Activated naive CD4-positive, alpha-beta T cell treated with anti-CD3 and anti-CD28 coated beads for 36 hours (primary cell): ENCODE results near the gene TPPP2. TPM values are rescaled to one million over a fixed set of nuclear protein-coding genes. Genes with fewer than 3 reads are reported as not detected.
"Not testable (repeated sequence)": the region's sequence is repeated elsewhere in the genome, so short reads cannot be mapped to it uniquely, and the experiment has no call there.

Experiments
- CTCF ChIA-PET: fragments of 350-600 bp; sonication (Branson Sonifier 250); formaldehyde crosslinking; loops from one replicate; lab custom pipeline; 2021; ENCODE audit warnings: antibody characterized with exemption; lab: Charles Lee
- DNase-seq: peaks from one replicate; pipeline ENCODE4 v3.0.0-alpha.2; 2020
- H3K27ac Mint-ChIP-seq: one replicate; pipeline ENCODE4 v1.8.0; 2021; ENCODE audit warnings: mild to moderate bottlenecking, mixed read lengths
- H3K27me3 Mint-ChIP-seq: one replicate; pipeline ENCODE4 v1.8.0; 2021; ENCODE audit warnings: low read depth, mixed read lengths
- H3K36me3 Mint-ChIP-seq: one replicate; pipeline ENCODE4 v1.8.0; 2021; ENCODE audit warnings: low read depth, mixed read lengths
- H3K4me1 Mint-ChIP-seq: one replicate; pipeline ENCODE4 v1.8.0; 2021; ENCODE audit warnings: low read depth, mixed read lengths
- H3K4me3 Mint-ChIP-seq: one replicate; pipeline ENCODE4 v1.8.0; 2021; ENCODE audit warnings: mild to moderate bottlenecking, moderate library complexity, mixed read lengths
- H3K9me3 Mint-ChIP-seq: one replicate; pipeline ENCODE4 v1.8.0; 2021; ENCODE audit warnings: mixed read lengths
- intact Hi-C: fragments of 100-400 bp; cut with micrococcal nuclease; formaldehyde crosslinking; loops from one replicate; pipeline ENCODE4 v1.15.1; 2023
- total RNA-seq, 2 experiments: library from RNA; stranded (reverse); gene quantifications; one replicate each; pipeline ENCODE4 v1.2.3, GENCODE V29; 2021

The TPPP2 gene
- not detected for total RNA-seq

GRCh38 chr14:21029917-21030316 is at the start of gene TPPP2:
Gene TPPP2, plus strand, starts transcription at chr14:21030217. Its CDS starts 365 bp downstream, at chr14:21030582.
- Mint-ChIP-seq H3K9me3 (no peaks in the 10 kb centered on the region), H3K36me3 (no peaks in the 10 kb centered on the region), H3K27ac (no peak within 1 kb of the TSS), H3K4me3 (no peak within 1 kb of the TSS), H3K4me1 (no peaks in the 10 kb centered on the region), H3K27me3 (no peaks in the 10 kb centered on the region)
- DNase-seq, result no peak
- CTCF ChIA-PET, result interaction anchor here (0.8 to 7.4 kb wide), 2 partner anchors 16 to 63 kb away, joined by 3 to 68 read pairs; no protein-coding TSS in a partner anchor
- intact Hi-C loops, result no loop called here

GRCh38 chr14:20980906-20981305 is 49.1 kb upstream of the TPPP2 start:
- intact Hi-C loops, result no loop called here
- no peaks in the 10 kb centered on the region for H3K27me3 Mint-ChIP-seq
- CTCF ChIA-PET, result interaction anchor here (0.6 to 5.2 kb wide), 6 partner anchors 9 to 576 kb away, joined by 3 to 40 read pairs (median 4); no protein-coding TSS in a partner anchor
- no peak overlapping the region for H3K4me3 Mint-ChIP-seq
- no peaks in the 10 kb centered on the region for H3K36me3 Mint-ChIP-seq
- DNase-seq, result no peak
- H3K9me3 Mint-ChIP-seq, result no peaks in the 10 kb centered on the region
- no peaks in the 10 kb centered on the region for H3K4me1 Mint-ChIP-seq
- no peak overlapping the region for H3K27ac Mint-ChIP-seq

- Mint-ChIP-seq H3K9me3 (no peaks in the 10 kb centered on the region), H3K4me3 (no peak overlapping the region), H3K36me3 (no peaks in the 10 kb centered on the region), H3K4me1 (no peaks in the 10 kb centered on the region), H3K27me3 (no peaks in the 10 kb centered on the region), H3K27ac (no peak overlapping the region)
- CTCF ChIA-PET, result interaction anchor here (1.0 to 5.2 kb wide), 4 partner anchors 11 to 110 kb away, joined by 3 to 40 read pairs (median 4); no protein-coding TSS in a partner anchor
- intact Hi-C loops, result no loop called here
- no peak for DNase-seq
These were observed 47.2 kb upstream of the TPPP2 start for GRCh38 chr14:20982646-20983369.

GRCh38 chr14:20985650-20986049 is 44.4 kb upstream of the TPPP2 start:
- H3K9me3 Mint-ChIP-seq, intact Hi-C loops, H3K27ac Mint-ChIP-seq, H3K4me3 Mint-ChIP-seq, H3K4me1 Mint-ChIP-seq, DNase-seq, H3K27me3 Mint-ChIP-seq, H3K36me3 Mint-ChIP-seq: not testable (repeated sequence)
- CTCF ChIA-PET, result interaction anchor here (0.7 to 1.3 kb wide), 5 partner anchors 13 to 116 kb away, joined by 3 to 8 read pairs (median 3); no protein-coding TSS in a partner anchor

- Mint-ChIP-seq H3K4me1 (peaks cover 13% of the 10 kb centered on the region), H3K36me3 (peaks cover 5% of the 10 kb centered on the region), H3K9me3 (no peaks in the 10 kb centered on the region), H3K4me3 (no peak overlapping the region), H3K27ac (no peak overlapping the region), H3K27me3 (no peaks in the 10 kb centered on the region)
- intact Hi-C loops, result no loop called here
- no peak for DNase-seq
- CTCF ChIA-PET, result no interaction called here
These were observed 43.2 kb upstream of the TPPP2 start for GRCh38 chr14:20986811-20987210.

GRCh38 chr14:20988717-20989470 is 41.1 kb upstream of the TPPP2 start:
- peak overlapping the region; percentile 59 for H3K27ac Mint-ChIP-seq
- intact Hi-C loops, result loop anchor here (1.0 kb wide), 6 partner anchors 18 to 487 kb away; partner anchors contain the start of genes NDRG2 and RAB2B
- H3K4me3 Mint-ChIP-seq, result peak overlapping the region; percentile 50

GRCh38 chr14:20989471-20989786 is 40.6 kb upstream of the TPPP2 start:
- H3K9me3 Mint-ChIP-seq, result no peaks in the 10 kb centered on the region
- H3K4me3 Mint-ChIP-seq, result peak overlapping the region; percentile 86
- H3K4me1 Mint-ChIP-seq, result peaks cover 19% of the 10 kb centered on the region
- peak overlapping the region; percentile 86 for H3K27ac Mint-ChIP-seq
- no peaks in the 10 kb centered on the region for H3K27me3 Mint-ChIP-seq
- CTCF ChIA-PET, result interaction anchor here (1.9 to 2.7 kb wide), 2 partner anchors 19 to 26 kb away, joined by 6 to 10 read pairs; no protein-coding TSS in a partner anchor
- peaks cover 19% of the 10 kb centered on the region for H3K36me3 Mint-ChIP-seq
- intact Hi-C loops, result loop anchor here (1.0 kb wide), 6 partner anchors 18 to 487 kb away; partner anchors contain the start of genes NDRG2 and RAB2B
- DNase-seq, result no peak

More at GRCh38 chr14:20988717-20989470, 41.1 kb upstream of the TPPP2 start:
- Mint-ChIP-seq H3K27me3 (no peaks in the 10 kb centered on the region), H3K4me1 (peaks cover 19% of the 10 kb centered on the region), H3K9me3 (no peaks in the 10 kb centered on the region), H3K36me3 (peaks cover 16% of the 10 kb centered on the region)
- no peak for DNase-seq
- CTCF ChIA-PET, result interaction anchor here (1.9 to 2.7 kb wide), 2 partner anchors 18 to 26 kb away, joined by 6 to 10 read pairs; no protein-coding TSS in a partner anchor

- no peaks in the 10 kb centered on the region for H3K27me3 Mint-ChIP-seq
- peaks cover 19% of the 10 kb centered on the region for H3K4me1 Mint-ChIP-seq
- H3K9me3 Mint-ChIP-seq, result no peaks in the 10 kb centered on the region
- H3K36me3 Mint-ChIP-seq, result peaks cover 22% of the 10 kb centered on the region
- peak within 1 kb of the TSS; percentile 86 for H3K4me3 Mint-ChIP-seq
- H3K27ac Mint-ChIP-seq, result peak within 1 kb of the TSS; percentile 86
- intact Hi-C loops, result loop anchor here (1.0 kb wide), 6 partner anchors 19 to 486 kb away; partner anchors contain the start of genes NDRG2 and RAB2B
- CTCF ChIA-PET, result interaction anchor here (2.7 to 10.4 kb wide), 2 partner anchors 19 to 25 kb away, joined by 10 to 95 read pairs; no protein-coding TSS in a partner anchor
- DNase-seq, result peak; percentile 94
These were observed 40.0 kb upstream of the TPPP2 start, which contains the start of gene METTL17 for GRCh38 chr14:20989787-20990600. Gene METTL17, plus strand, starts transcription at chr14:20989980. Its CDS starts 23 bp downstream, at chr14:20990003.

- no peaks in the 10 kb centered on the region for H3K9me3 Mint-ChIP-seq
- no peak for DNase-seq
- peaks cover 28% of the 10 kb centered on the region for H3K4me1 Mint-ChIP-seq
- no peak overlapping the region for H3K27ac Mint-ChIP-seq
- no peaks in the 10 kb centered on the region for H3K27me3 Mint-ChIP-seq
- CTCF ChIA-PET, result interaction anchor here (0.5 to 10.4 kb wide), 4 partner anchors 9 to 96 kb away, joined by 3 to 95 read pairs (median 8); no protein-coding TSS in a partner anchor
- no peak overlapping the region for H3K4me3 Mint-ChIP-seq
- H3K36me3 Mint-ChIP-seq, result peaks cover 32% of the 10 kb centered on the region
- intact Hi-C loops, result no loop called here
These were observed 33.5 kb upstream of the TPPP2 start for GRCh38 chr14:20996521-20996920.

- no peak overlapping the region for H3K27ac Mint-ChIP-seq
- no peaks in the 10 kb centered on the region for H3K27me3 Mint-ChIP-seq
- H3K4me3 Mint-ChIP-seq, result no peak overlapping the region
- intact Hi-C loops, result no loop called here
- CTCF ChIA-PET, result interaction anchor here (0.5 to 10.4 kb wide), 7 partner anchors 8 to 96 kb away, joined by 3 to 95 read pairs (median 6); no protein-coding TSS in a partner anchor
- no peak for DNase-seq
- peaks cover 26% of the 10 kb centered on the region for H3K36me3 Mint-ChIP-seq
- no peaks in the 10 kb centered on the region for H3K9me3 Mint-ChIP-seq
- H3K4me1 Mint-ChIP-seq, result peaks cover 22% of the 10 kb centered on the region
These were observed 32.9 kb upstream of the TPPP2 start for GRCh38 chr14:20997115-20997514.

- CTCF ChIA-PET, result interaction anchor here (0.6 to 10.4 kb wide), 6 partner anchors 8 to 95 kb away, joined by 3 to 95 read pairs (median 7); no protein-coding TSS in a partner anchor
These were observed 32.5 kb upstream of the TPPP2 start for GRCh38 chr14:20997564-20997963.

More at GRCh38 chr14:20997564-20997963, 32.5 kb upstream of the TPPP2 start:
- no peaks in the 10 kb centered on the region for H3K27me3 Mint-ChIP-seq
- peaks cover 20% of the 10 kb centered on the region for H3K4me1 Mint-ChIP-seq
- DNase-seq, result no peak
- H3K9me3 Mint-ChIP-seq, result no peaks in the 10 kb centered on the region
- no peak overlapping the region for H3K4me3 Mint-ChIP-seq
- peaks cover 25% of the 10 kb centered on the region for H3K36me3 Mint-ChIP-seq
- H3K27ac Mint-ChIP-seq, result no peak overlapping the region
- intact Hi-C loops, result no loop called here
